Common myeloid progenitor, CD34-positive (primary cell): ENCODE measurements around the gene NMBR.
"Not testable (repeated sequence)": the region's sequence is repeated elsewhere in the genome, so short reads cannot be mapped to it uniquely, and the experiment has no call there.

ENCODE experiments used
- CTCF ChIA-PET: fragments of 350-600 bp; sonication (Branson Sonifier 250); formaldehyde crosslinking; loops from one replicate; lab custom pipeline; 2021; ENCODE audit warnings: antibody characterized with exemption; lab: Charles Lee
- POLR2A ChIA-PET: fragments of 350-600 bp; sonication (Branson Sonifier 250); formaldehyde crosslinking; loops from one replicate; lab custom pipeline; 2021; ENCODE audit warnings: antibody characterized with exemption; lab: Charles Lee
- DNase-seq, 3 donors: peaks; one replicate each; pipeline versions ENCODE4 v3.0.0 to v3.0.0-alpha.2; 2013
- H3K27ac ChIP-seq, 2 experiments: 1 replicate in 1 of 2; 2 replicates in 1 of 2; pipeline ENCODE4 v1.7.0; 2013; ENCODE audit warnings: inconsistent platforms in 2 of 2, low read length in 2 of 2, mild to moderate bottlenecking in 2 of 2, low read depth in 1 of 2, moderate library complexity in 1 of 2; ENCODE audit not compliant: severe bottlenecking in 2 of 2, insufficient read depth in 1 of 2, poor library complexity in 1 of 2
- H3K27me3 ChIP-seq, 5 experiments: replicated peaks in 2 of 5; 1 replicate in 3 of 5; 2 replicates in 2 of 5; pipeline versions ENCODE4 v1.6.1 to v1.7.0; 2013; ENCODE audit warnings: low read length in 4 of 5, mild to moderate bottlenecking in 2 of 5, moderate library complexity in 2 of 5, inconsistent platforms in 1 of 5; ENCODE audit not compliant: insufficient read depth in 5 of 5, control insufficient read depth in 4 of 5
- H3K36me3 ChIP-seq, 4 experiments: 1 replicate in 2 of 4; 2 replicates in 2 of 4; pipeline versions ENCODE4 v1.6.1 to v1.7.0; 2013; ENCODE audit warnings: low read length in 3 of 4, control low read depth in 1 of 4, mild to moderate bottlenecking in 1 of 4; ENCODE audit not compliant: control insufficient read depth in 4 of 4, insufficient read depth in 4 of 4
- H3K4me1 ChIP-seq, 4 experiments: 1 replicate in 3 of 4; 2 replicates in 1 of 4; pipeline versions ENCODE4 v1.6.1 to v1.7.1; 2013; ENCODE audit warnings: low read length in 3 of 4, mild to moderate bottlenecking in 3 of 4, control low read depth in 1 of 4, inconsistent platforms in 1 of 4, moderate library complexity in 1 of 4; ENCODE audit not compliant: control insufficient read depth in 4 of 4, insufficient read depth in 4 of 4; ENCODE audit errors: control extremely low read depth in 1 of 4
- H3K4me3 ChIP-seq, 7 experiments: 1 replicate in 4 of 7; 2 replicates in 3 of 7; pipeline versions ENCODE4 v1.5.1 to v1.7.0; 2013; ENCODE audit warnings: mild to moderate bottlenecking in 7 of 7, low read length in 6 of 7, moderate library complexity in 6 of 7, inconsistent platforms in 2 of 7, low read depth in 2 of 7, control low read depth in 1 of 7; ENCODE audit not compliant: insufficient read depth in 4 of 7, control insufficient read depth in 1 of 7; ENCODE audit errors: extremely low read depth in 1 of 7
- H3K9me3 ChIP-seq, 5 experiments: 1 replicate in 4 of 5; 2 replicates in 1 of 5; pipeline versions ENCODE4 v1.6.1 to v1.7.1; 2013; ENCODE audit warnings: low read length in 4 of 5, mild to moderate bottlenecking in 2 of 5, inconsistent platforms in 1 of 5, low read depth in 1 of 5, moderate library complexity in 1 of 5; ENCODE audit not compliant: control insufficient read depth in 4 of 5, insufficient read depth in 2 of 5; ENCODE audit errors: control extremely low read depth in 1 of 5
- WGBS: methylation state at CpG from one replicate; pipeline ENCODE4 v1.1.5; 2013; ENCODE audit not compliant: insufficient coverage; 5-methylcytosine and 5-hydroxymethylcytosine counted together

Gene NMBR

GRCh38 chr6:142075516-142076101, 71.3 kb downstream of the NMBR start:
- no peak overlapping the region for H3K27ac ChIP-seq
- H3K4me1 ChIP-seq: no peaks in the 10 kb centered on the region
- 96% methylated on average over 5 of the region's 7 CpGs for WGBS
- DNase-seq: no peak
- POLR2A ChIA-PET: no interaction called here
- H3K36me3 ChIP-seq: no peaks in the 10 kb centered on the region
- no peaks in the 10 kb centered on the region for H3K9me3 ChIP-seq
- H3K4me3 ChIP-seq: no peak overlapping the region
- no peaks in the 10 kb centered on the region for H3K27me3 ChIP-seq
- CTCF ChIA-PET: no interaction called here

DNA sequence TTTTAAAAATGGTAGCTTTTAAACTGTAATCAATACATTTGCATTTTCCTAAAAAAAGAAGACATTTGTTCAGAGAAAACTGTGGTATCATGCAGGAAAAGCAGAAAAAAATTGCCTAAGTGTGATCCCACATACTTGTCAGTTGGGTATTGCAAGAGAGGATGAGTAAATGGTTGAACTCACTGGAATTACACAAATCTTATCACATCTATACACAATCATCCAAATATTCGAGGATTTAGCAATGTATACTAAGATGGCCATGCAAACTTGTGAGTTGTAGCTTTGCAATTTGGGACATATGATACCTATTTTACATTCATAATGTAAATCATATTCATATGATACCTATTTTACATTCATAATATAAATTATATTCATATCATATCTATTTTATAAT, 72.4 kb downstream of the NMBR start:
- ChIA-PET CTCF (no interaction called here), POLR2A (no interaction called here)
- no peaks in the 10 kb centered on the region for H3K4me1 ChIP-seq
- WGBS: no CpG with 5 or more reads among the region's 1 CpG
- H3K36me3 ChIP-seq: no peaks in the 10 kb centered on the region
- H3K4me3 ChIP-seq: no peak overlapping the region
- H3K27ac ChIP-seq: no peak overlapping the region
- H3K9me3 ChIP-seq: no peaks in the 10 kb centered on the region
- DNase-seq: no peak
- H3K27me3 ChIP-seq: no peaks in the 10 kb centered on the region

- 91% methylated on average over 3 of the region's 3 CpGs for WGBS
- no peak for DNase-seq
- Histone ChIP-seq H3K4me1 (no peaks in the 10 kb centered on the region), H3K4me3 (no peak overlapping the region), H3K27ac (no peak overlapping the region), H3K36me3 (no peaks in the 10 kb centered on the region), H3K9me3 (no peaks in the 10 kb centered on the region), H3K27me3 (no peaks in the 10 kb centered on the region)
- CTCF ChIA-PET: no interaction called here
- POLR2A ChIA-PET: no interaction called here
Observed at GRCh38 chr6:142071981-142072380, 74.9 kb downstream of the NMBR start.

GRCh38 chr6:142068416-142068815, 78.5 kb downstream of the NMBR start:
- Histone ChIP-seq H3K27ac (no peak overlapping the region), H3K9me3 (no peaks in the 10 kb centered on the region), H3K36me3 (no peaks in the 10 kb centered on the region), H3K27me3 (no peaks in the 10 kb centered on the region), H3K4me1 (no peaks in the 10 kb centered on the region), H3K4me3 (no peak overlapping the region)
- ChIA-PET CTCF (no interaction called here), POLR2A (no interaction called here)
- DNase-seq: no peak

DNA sequence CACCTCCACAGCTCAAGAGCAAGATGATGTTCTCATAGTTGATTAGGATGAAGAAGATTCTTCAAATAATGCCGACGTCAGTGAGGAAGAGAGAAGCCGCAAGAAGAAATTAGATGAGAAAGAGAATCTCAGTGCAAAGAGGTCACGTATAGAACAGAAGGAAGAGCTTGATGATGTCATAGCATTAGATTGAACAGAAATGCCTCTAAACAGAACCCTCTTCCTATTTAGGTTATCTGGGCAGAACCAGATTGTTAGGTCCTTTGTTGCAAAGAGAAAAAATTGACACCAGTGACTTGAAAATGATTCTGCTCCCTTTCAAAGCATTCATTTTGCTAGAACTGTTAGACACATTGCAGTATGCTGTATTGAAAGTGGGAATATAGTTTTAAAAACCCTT, 84.1 kb downstream of the NMBR start:
- H3K27me3 ChIP-seq, H3K4me1 ChIP-seq, POLR2A ChIA-PET, H3K4me3 ChIP-seq, DNase-seq, H3K9me3 ChIP-seq, H3K36me3 ChIP-seq, CTCF ChIA-PET, H3K27ac ChIP-seq: not testable (repeated sequence)
- WGBS: no CpG with 5 or more reads among the region's 4 CpGs

DNA sequence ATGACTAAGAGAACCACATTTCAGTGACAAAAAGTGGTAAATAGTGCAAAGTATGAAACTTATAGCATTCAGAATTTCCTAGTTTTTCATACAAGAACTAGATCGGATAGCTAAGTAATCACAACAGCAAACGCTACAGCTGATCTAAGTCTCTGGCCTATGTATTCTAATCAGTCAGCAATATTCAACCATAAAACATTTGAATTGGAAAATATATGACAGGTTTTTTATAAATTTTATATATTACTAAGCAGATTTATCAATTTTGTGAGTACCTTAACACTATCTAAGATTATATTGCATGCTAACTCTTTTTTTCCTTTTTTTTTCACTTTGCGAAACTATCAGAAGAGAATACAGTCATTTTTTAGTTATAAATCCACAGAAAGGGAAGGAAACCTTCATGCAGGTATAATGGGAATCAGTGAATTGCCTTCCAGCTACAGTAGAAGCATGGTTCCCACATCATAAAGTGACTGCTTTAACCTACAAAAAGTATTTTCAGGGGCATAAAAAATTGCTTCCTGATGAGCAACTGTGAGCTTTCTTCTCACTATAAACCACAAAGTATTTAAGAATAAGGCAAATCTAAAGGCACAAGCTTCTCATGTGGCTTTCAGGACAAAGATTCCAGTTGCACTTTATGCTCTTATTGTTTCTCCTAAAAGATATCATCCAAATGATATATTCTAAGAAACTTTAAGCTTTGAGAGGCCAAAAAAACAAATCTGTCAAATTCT, 88.2 kb downstream of the NMBR start:
- Histone ChIP-seq H3K4me1 (no peaks in the 10 kb centered on the region), H3K9me3 (no peaks in the 10 kb centered on the region), H3K4me3 (no peak overlapping the region), H3K36me3 (no peaks in the 10 kb centered on the region), H3K27me3 (no peaks in the 10 kb centered on the region), H3K27ac (no peak overlapping the region)
- no peak for DNase-seq
- POLR2A ChIA-PET: no interaction called here
- WGBS: no CpG with 5 or more reads among the region's 3 CpGs
- CTCF ChIA-PET: no interaction called here

DNA sequence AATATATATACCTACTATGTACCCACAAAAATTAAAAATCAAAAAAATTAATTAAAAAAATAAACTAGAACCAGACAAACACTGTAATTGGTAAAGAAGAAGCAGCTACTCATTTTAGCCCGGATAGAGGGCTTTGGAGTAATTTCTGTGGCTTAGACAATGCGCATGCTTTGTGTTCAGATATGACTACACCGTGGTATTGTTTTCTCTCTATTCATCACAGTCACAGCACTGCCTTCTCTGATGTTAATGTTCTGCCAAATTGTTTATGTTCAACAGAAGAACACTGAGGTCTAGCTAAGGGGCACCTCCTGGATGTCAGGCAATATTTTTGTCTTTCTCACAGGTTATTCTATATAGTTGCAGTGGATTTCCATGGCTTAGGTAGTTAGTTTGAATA, 91.7 kb downstream of the NMBR start:
- Histone ChIP-seq H3K4me3 (no peak overlapping the region), H3K27me3 (no peaks in the 10 kb centered on the region), H3K36me3 (no peaks in the 10 kb centered on the region), H3K4me1 (no peaks in the 10 kb centered on the region), H3K9me3 (peaks cover 0 to 7% (median 0%) of the 10 kb centered on the region in 5 experiments), H3K27ac (no peak overlapping the region)
- POLR2A ChIA-PET: no interaction called here
- CTCF ChIA-PET: no interaction called here
- WGBS: no CpG with 5 or more reads among the region's 3 CpGs
- no peak for DNase-seq
